Measurements from ENCODE around the gene SCUBE1.

GRCh38 chr22:43174941-43175531, 168.1 kb downstream of the SCUBE1 start:
- TF ChIP-seq ARNTL (CRISPR knock-in tag; IDR thresholded peaks at IDR 0.05; ENCODE audit: borderline replicate concordance, low read depth) (no peak), ISL1 (CRISPR knock-in tag; IDR thresholded peaks at IDR 0.05) (no peak), CREB5 (CRISPR knock-in tag; IDR thresholded peaks at IDR 0.05; ENCODE audit: low read depth) (no peak), ZFP3 (CRISPR knock-in tag; IDR thresholded peaks at IDR 0.05) (no peak), ZNF565 (CRISPR knock-in tag; conservative IDR thresholded peaks at IDR 0.05; ENCODE audit: low read depth) (no peak), GLIS3 (CRISPR knock-in tag; IDR thresholded peaks at IDR 0.05) (no peak), TCF4 (CRISPR knock-in tag; IDR thresholded peaks at IDR 0.05; ENCODE audit: borderline replicate concordance) (no peak)
- TF ChIP-seq, protein P1, sequence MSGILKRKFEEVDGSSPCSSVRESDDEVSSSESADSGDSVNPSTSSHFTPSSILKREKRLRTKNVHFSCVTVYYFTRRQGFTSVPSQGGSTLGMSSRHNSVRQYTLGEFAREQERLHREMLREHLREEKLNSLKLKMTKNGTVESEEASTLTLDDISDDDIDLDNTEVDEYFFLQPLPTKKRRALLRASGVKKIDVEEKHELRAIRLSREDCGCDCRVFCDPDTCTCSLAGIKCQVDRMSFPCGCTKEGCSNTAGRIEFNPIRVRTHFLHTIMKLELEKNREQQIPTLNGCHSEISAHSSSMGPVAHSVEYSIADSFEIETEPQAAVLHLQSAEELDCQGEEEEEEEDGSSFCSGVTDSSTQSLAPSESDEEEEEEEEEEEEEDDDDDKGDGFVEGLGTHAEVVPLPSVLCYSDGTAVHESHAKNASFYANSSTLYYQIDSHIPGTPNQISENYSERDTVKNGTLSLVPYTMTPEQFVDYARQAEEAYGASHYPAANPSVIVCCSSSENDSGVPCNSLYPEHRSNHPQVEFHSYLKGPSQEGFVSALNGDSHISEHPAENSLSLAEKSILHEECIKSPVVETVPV (CRISPR knock-in tag; IDR thresholded peaks at IDR 0.05), result no peak

Data from SK-N-SH treated with all-trans-retinoic acid at 6 μM for 48 hours (cell line).